GM19025 (cell line): ENCODE measurements around the gene RBM33.
A peak's percentile ranks its signal among the peaks of the same experiment; 100 is the strongest.

Experiments used
- ATAC-seq: cut with Tn5 transposase; IDR thresholded peaks from one replicate; pipeline ENCODE4 v1.9.1; 2021; ENCODE audit warnings: mild to moderate bottlenecking, low read depth, moderate library complexity; ENCODE audit not compliant: unreplicated experiment

RBM33 gene

GRCh38 chr7:155621418-155621980 is 23.0 kb upstream of the RBM33 start:
- ATAC-seq = no peak

DNA sequence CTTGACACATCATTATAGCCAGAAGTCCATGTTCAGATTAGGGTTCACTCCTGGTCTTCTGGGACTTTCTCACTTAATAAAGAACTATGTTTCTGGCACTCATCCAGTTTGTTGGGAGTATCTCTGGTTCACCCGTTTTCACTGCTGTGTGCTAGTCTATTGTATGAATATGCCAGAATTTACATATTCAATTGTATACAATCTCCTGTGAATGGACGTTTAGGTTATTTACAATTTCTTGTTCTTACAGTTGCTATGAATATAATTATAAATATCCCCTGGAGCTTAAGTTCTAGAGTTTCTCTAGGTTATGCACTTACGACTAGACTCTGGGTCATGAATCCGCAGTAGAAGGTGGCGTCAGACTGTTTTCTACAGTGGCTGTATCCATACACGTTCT is 20.0 kb upstream of the RBM33 start:
- ATAC-seq = no peak

GRCh38 chr7:155625557-155625956 is 18.9 kb upstream of the RBM33 start:
- no peak for ATAC-seq

DNA sequence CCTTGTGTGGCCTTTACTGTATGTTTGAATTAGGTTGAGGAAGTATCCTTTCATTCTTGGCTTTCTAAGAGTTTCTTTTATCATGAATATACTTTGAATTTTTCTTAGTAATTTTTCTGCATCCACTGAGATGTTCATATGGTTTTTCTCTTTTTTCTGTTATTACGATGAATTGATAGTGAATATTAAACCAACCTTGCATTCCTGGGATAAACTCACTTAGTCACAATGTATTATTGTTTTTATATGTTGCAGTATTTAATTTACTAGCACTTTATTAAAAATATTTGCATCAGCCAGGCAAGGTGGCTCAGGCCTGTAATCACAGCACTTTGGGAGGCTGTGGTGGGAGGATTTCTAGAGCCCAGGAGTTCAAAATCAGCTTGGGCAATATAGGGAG is 15.3 kb upstream of the RBM33 start:
- no peak for ATAC-seq

- no peak for ATAC-seq
Measured at GRCh38 chr7:155631155-155631554, 13.3 kb upstream of the RBM33 start.

- ATAC-seq = no peak
Measured at GRCh38 chr7:155635817-155636216, 8.6 kb upstream of the RBM33 start.

- ATAC-seq = no peak
Measured at GRCh38 chr7:155637155-155637554, 7.3 kb upstream of the RBM33 start.

DNA sequence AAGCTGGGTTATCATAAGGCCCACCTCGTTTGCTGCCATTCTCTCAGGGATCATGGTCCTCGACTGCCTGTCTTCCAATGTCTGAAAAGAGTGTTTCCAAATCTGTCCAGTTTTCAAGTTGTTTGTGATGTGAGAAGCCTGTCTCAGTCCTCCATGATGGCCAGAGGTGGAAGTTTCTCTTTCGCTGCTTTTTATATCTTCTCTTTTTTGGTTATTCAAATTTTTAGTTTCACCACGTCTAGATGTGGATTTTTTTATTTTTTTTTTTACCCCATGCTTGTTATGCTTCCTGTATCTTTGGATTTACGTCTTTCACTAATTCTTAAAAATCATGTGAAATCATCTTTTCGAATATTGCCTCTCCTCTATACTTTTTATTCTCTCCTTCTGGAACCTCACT is 6.1 kb upstream of the RBM33 start:
- ATAC-seq = no peak

- no peak for ATAC-seq
Measured at GRCh38 chr7:155639958-155640520, 4.4 kb upstream of the RBM33 start.

GRCh38 chr7:155640629-155641028 is 3.8 kb upstream of the RBM33 start:
- ATAC-seq = no peak

- peak; percentile 9 for ATAC-seq
Measured at GRCh38 chr7:155643804-155644177, 670 bp upstream of the RBM33 start.

DNA sequence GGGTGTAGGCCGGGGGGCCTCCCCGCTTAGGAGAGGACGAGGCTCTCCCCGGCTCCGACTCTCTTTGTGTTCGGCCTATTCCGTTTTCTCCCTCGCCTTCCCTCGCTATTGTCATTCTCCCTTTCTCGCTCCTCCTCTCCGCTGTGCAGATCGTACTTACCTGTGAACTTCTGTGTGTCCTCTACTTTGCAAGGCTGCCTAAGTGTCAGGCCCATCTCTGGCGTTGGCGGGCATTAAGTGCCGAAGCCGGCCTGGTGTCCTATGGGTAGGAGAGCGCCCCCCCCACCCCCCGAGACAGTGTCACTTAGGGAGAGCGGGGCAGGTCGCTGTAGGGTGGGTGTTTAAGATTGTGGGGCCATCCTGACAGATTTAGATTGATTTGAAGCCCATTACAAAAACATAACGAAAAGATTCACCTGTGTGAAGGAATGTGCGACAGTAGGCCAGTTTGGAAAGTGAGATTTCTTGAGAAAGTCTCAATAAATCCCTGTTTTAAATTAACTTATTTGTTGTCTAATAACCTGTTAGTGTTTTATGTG is 579 bp downstream of the RBM33 start:
- ATAC-seq = peak; percentile 17

GRCh38 chr7:155645662-155646061 is 1.2 kb downstream of the RBM33 start:
- ATAC-seq = no peak

GRCh38 chr7:155646669-155647068 is 2.2 kb downstream of the RBM33 start:
- ATAC-seq = no peak

DNA sequence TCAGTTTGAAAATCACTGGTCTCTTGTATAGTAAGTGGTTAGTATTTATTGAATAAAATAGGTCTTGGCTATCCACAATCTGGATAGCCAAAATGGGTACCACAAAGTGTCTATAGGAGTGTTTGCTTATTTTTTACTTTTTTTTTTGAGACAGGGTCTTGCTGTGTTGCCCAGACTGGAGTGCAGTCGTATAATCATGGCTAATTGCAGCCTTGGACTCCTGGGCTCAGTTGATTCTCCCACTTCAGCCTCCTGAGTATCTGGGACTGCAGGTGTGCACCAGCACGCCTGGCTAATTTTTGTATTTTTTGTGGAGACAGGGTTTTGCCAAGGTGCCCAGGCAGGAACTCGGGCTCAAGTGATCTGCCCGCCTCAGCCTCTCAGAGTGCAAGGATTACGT is 2.8 kb downstream of the RBM33 start:
- ATAC-seq = no peak

DNA sequence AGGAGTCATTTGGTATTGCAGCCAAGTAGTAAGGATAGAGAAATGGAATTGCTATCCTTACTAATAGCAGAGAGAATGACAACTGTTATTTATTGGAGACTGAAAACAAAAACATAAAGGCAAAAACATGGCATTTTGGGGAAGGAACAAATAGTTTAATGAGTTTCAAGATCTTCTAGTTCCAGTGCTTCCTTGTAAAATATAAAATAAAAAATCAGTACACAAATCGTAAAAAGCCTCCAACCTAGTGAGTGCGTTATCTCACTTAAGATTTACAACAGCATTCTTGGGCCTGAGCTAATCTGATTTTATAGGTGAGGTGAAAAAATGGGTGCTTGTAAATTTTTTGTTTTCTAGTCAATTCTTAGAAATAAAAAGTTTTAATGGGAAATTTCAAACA is 3.3 kb downstream of the RBM33 start:
- ATAC-seq = no peak

- no peak for ATAC-seq
Measured at GRCh38 chr7:155648752-155649339, 4.4 kb downstream of the RBM33 start.

- no peak for ATAC-seq
Measured at GRCh38 chr7:155649588-155649987, 5.1 kb downstream of the RBM33 start.

DNA sequence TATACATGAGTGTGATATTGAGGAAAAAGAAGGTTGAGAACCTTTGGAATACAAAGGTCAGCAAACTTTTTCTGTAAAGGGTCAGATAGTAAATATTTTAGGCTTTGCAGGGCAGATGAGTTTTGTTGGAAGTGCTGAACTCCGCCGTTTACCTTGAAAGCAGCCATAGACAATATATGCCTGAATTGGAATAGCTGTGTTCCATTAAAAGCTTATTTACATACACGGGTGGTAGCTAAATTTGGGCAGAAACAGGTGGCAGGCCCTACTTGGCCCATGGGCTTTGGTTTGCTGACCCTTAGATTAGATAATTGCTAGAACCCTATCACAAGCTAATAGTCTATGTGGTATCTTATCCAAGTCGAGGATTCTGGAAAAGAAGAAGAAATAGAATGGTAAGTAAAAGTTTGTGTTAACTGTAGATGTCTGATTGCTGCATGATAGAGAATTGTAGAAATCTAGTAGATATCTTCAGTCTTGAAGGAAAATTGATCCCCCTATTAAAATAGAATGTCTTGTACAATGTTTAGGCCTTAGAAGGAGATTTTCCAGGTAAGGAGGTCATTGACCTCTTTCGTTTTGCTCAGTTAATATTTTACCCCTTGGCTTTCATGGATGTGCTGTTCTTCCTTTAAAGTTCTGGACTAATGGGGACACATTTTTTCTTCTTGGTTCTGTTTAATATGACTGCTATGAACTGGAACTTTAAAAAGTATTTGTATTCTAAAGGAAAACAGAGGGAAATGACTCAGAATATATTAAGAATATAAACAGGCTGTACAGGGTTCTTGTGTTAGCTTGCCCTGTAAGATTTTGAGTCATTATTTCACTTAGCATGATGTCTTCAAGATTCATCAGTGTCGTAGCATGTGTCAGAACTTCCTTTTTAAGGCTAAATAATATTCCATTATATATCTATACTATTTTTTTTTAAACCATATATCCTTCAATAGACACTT is 8.0 kb downstream of the RBM33 start:
- ATAC-seq = no peak

DNA sequence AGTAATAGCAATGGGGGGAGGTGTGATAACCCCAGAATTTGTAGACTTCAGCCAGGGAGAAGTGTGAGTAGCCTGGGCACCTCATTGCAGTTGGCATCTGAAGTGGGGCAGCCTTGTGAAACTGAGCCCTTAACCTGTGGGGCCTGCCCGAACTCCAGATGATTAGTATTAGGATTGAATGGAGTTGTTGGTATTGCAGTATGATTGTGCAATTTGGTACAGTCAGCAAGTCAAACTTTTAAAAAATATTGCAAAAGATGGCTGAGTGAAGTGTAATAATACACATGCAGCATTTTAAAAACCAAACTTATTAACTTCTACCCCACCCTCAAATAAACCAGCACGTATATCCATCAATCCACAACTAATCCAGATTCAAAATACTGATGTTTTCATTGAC is 9.3 kb downstream of the RBM33 start:
- ATAC-seq = no peak

GRCh38 chr7:155656891-155657290 is 12.4 kb downstream of the RBM33 start:
- ATAC-seq = no peak
